Hematopoietic multipotent progenitor cell (in vitro differentiated cells): ENCODE data around the gene RUNX1. TPM values are rescaled to one million over a fixed set of nuclear protein-coding genes. Genes with fewer than 3 reads are reported as not detected.

Experiments
- DNase-seq, 3 donors: peaks; one replicate each; pipeline ENCODE4 v3.0.0-alpha.2; 2011 to 2015; ENCODE audit warnings: low read depth in 2 of 3, low spot score in 2 of 3
- total RNA-seq: library from RNA; depleted of rRNA; stranded (reverse); fragments of >200 nt; gene quantifications from one replicate; pipeline ENCODE4 v1.2.3, GENCODE V29; 2012

The RUNX1 gene
- total RNA-seq, 1 donor, result 192 TPM

- no peak for DNase-seq
These were observed 10.3 kb downstream of the RUNX1 start for GRCh38 chr21:35038772-35039319.

- no peak for DNase-seq
These were observed 11.7 kb downstream of the RUNX1 start for GRCh38 chr21:35037384-35037765.

- DNase-seq, result no peak
These were observed 12.4 kb downstream of the RUNX1 start for GRCh38 chr21:35036465-35037383.

GRCh38 chr21:35035581-35035980, 13.5 kb downstream of the RUNX1 start:
- DNase-seq, result no peak

- DNase-seq, result no peak
These were observed 14.0 kb downstream of the RUNX1 start for GRCh38 chr21:35035116-35035515.

GRCh38 chr21:35034203-35034926, 14.7 kb downstream of the RUNX1 start:
- no peak for DNase-seq

- DNase-seq, result no peak
These were observed 16.4 kb downstream of the RUNX1 start for GRCh38 chr21:35032474-35033263.

- DNase-seq, result no peak
These were observed 20.6 kb downstream of the RUNX1 start for GRCh38 chr21:35028451-35028978.

- DNase-seq, result peak in 1 of 3 donors; percentile 38
These were observed 21.3 kb downstream of the RUNX1 start for GRCh38 chr21:35027563-35028450.

GRCh38 chr21:35026617-35027562, 22.2 kb downstream of the RUNX1 start:
- DNase-seq, result peak; percentile 82 to 99 (median 98)

- no peak for DNase-seq
These were observed 23.0 kb downstream of the RUNX1 start for GRCh38 chr21:35026153-35026500.

GRCh38 chr21:35025206-35026152, 23.6 kb downstream of the RUNX1 start:
- no peak for DNase-seq

- DNase-seq, result no peak
These were observed 24.6 kb downstream of the RUNX1 start for GRCh38 chr21:35024513-35024912.

GRCh38 chr21:35024071-35024420, 25.1 kb downstream of the RUNX1 start:
- DNase-seq, result no peak

- DNase-seq, result no peak
These were observed 25.6 kb downstream of the RUNX1 start for GRCh38 chr21:35023396-35024070.

- no peak for DNase-seq
These were observed 27.6 kb downstream of the RUNX1 start for GRCh38 chr21:35021546-35021945.

- no peak for DNase-seq
These were observed 28.2 kb downstream of the RUNX1 start for GRCh38 chr21:35020902-35021301.
